CD14-positive monocyte (primary cell): Measurements from ENCODE around the gene ELP1. TPM values are rescaled to one million over a fixed set of nuclear protein-coding genes. Genes with fewer than 3 reads are reported as not detected.

Source experiments
- DNase-seq, 3 donors: peaks; one replicate each; pipeline ENCODE4 v3.0.0-alpha.2; 2011 to 2022
- H2AFZ ChIP-seq: 2 replicates; pipeline ENCODE4 v1.6.0; 2012; ENCODE audit warnings: mild to moderate bottlenecking, low read depth, low read length, inconsistent platforms; ENCODE audit not compliant: insufficient read depth, poor library complexity, severe bottlenecking
- H3K27ac ChIP-seq, 2 donors: 1 replicate in 1 of 2; 2 replicates in 1 of 2; pipeline ENCODE4 v1.5.1; 2012 to 2013; ENCODE audit warnings: low read length in 2 of 2, control low read depth in 1 of 2, inconsistent platforms in 1 of 2, low read depth in 1 of 2, mild to moderate bottlenecking in 1 of 2
- H3K27me3 ChIP-seq, 2 donors: one replicate each; pipeline versions ENCODE4 v1.6.0 to v1.6.1; 2011 to 2013; ENCODE audit warnings: low read length in 2 of 2; ENCODE audit not compliant: control insufficient read depth in 2 of 2, insufficient read depth in 2 of 2
- H3K36me3 ChIP-seq, 2 donors: replicated peaks in 1 of 2; 1 replicate in 1 of 2; 2 replicates in 1 of 2; pipeline versions ENCODE4 v1.5.1 to v1.6.1; 2012 to 2013; ENCODE audit warnings: low read length in 2 of 2, control low read depth in 1 of 2, inconsistent platforms in 1 of 2, mild to moderate bottlenecking in 1 of 2; ENCODE audit not compliant: insufficient read depth in 2 of 2, control insufficient read depth in 1 of 2
- H3K4me1 ChIP-seq, 2 donors: 1 replicate in 1 of 2; 2 replicates in 1 of 2; pipeline versions ENCODE4 v1.5.1 to v1.6.1; 2012 to 2013; ENCODE audit warnings: low read length in 2 of 2, control low read depth in 1 of 2, inconsistent platforms in 1 of 2, mild to moderate bottlenecking in 1 of 2, moderate library complexity in 1 of 2; ENCODE audit not compliant: insufficient read depth in 2 of 2, control insufficient read depth in 1 of 2
- H3K4me2 ChIP-seq: replicated peaks from 2 replicates; pipeline ENCODE3; 2012; ENCODE audit warnings: low read length, moderate library complexity, mild to moderate bottlenecking; ENCODE audit not compliant: poor library complexity, severe bottlenecking; ENCODE audit errors: extremely low read depth
- H3K4me3 ChIP-seq, 3 experiments: fragments of 200-600 bp in 1 of 3; sonication (generic) in 1 of 3; replicated peaks in 1 of 3; 1 replicate in 2 of 3; 2 replicates in 1 of 3; pipeline ENCODE4 v1.5.1; 2011 to 2013; ENCODE audit warnings: low read length in 3 of 3, mild to moderate bottlenecking in 3 of 3, control low read depth in 2 of 3, low read depth in 2 of 3, inconsistent platforms in 1 of 3, moderate library complexity in 1 of 3
- H3K79me2 ChIP-seq: 2 replicates; pipeline ENCODE4 v1.6.0; 2012; ENCODE audit warnings: mild to moderate bottlenecking, control low read depth, inconsistent platforms, low read length, moderate library complexity; ENCODE audit not compliant: insufficient read depth
- H3K9ac ChIP-seq: 2 replicates; pipeline ENCODE4 v1.6.0; 2017; ENCODE audit warnings: low read length, mild to moderate bottlenecking; ENCODE audit not compliant: insufficient read depth, poor library complexity, severe bottlenecking
- H3K9me3 ChIP-seq, 2 donors: replicated peaks in 1 of 2; 1 replicate in 1 of 2; 2 replicates in 1 of 2; pipeline versions ENCODE4 v1.5.1 to v1.6.1; 2012 to 2013; ENCODE audit warnings: low read length in 2 of 2, control low read depth in 1 of 2; ENCODE audit not compliant: control insufficient read depth in 1 of 2, insufficient read depth in 1 of 2
- H4K20me1 ChIP-seq: 2 replicates; pipeline ENCODE4 v1.6.0; 2012; ENCODE audit warnings: mild to moderate bottlenecking, low read length, control low read depth, moderate library complexity; ENCODE audit not compliant: insufficient read depth
- H3K27ac Mint-ChIP-seq, 7 donors: one replicate each; pipeline ENCODE4 v1.8.0; 2020; ENCODE audit warnings: mild to moderate bottlenecking in 7 of 7, mixed read lengths in 7 of 7, moderate library complexity in 6 of 7, inconsistent platforms in 2 of 7
- H3K27me3 Mint-ChIP-seq, 3 donors: one replicate each; pipeline ENCODE4 v1.8.0; 2021 to 2022; ENCODE audit warnings: low read depth in 3 of 3, mild to moderate bottlenecking in 3 of 3, mixed read lengths in 3 of 3, moderate library complexity in 3 of 3, inconsistent platforms in 1 of 3
- H3K36me3 Mint-ChIP-seq, 2 donors: one replicate each; pipeline ENCODE4 v1.8.0; 2020; ENCODE audit warnings: mixed read lengths in 2 of 2, inconsistent platforms in 1 of 2, mild to moderate bottlenecking in 1 of 2
- H3K4me1 Mint-ChIP-seq: one replicate; pipeline ENCODE4 v1.8.0; 2020; ENCODE audit warnings: mild to moderate bottlenecking, mixed read lengths
- H3K4me3 Mint-ChIP-seq, 2 donors: one replicate each; pipeline ENCODE4 v1.8.0; 2020; ENCODE audit warnings: mild to moderate bottlenecking in 2 of 2, mixed read lengths in 2 of 2, moderate library complexity in 1 of 2
- H3K9me3 Mint-ChIP-seq, 7 donors: one replicate each; pipeline ENCODE4 v1.8.0; 2020 to 2022; ENCODE audit warnings: mixed read lengths in 7 of 7, mild to moderate bottlenecking in 6 of 7, moderate library complexity in 6 of 7, inconsistent platforms in 2 of 7
- WGBS: methylation state at CpG from one replicate; pipeline ENCODE4 v1.1.5; 2013; ENCODE audit warnings: missing lambda C conversion rate; ENCODE audit not compliant: insufficient coverage; 5-methylcytosine and 5-hydroxymethylcytosine counted together
- intact Hi-C, 2 donors: fragments of 100-400 bp; cut with micrococcal nuclease; formaldehyde crosslinking; loops; one replicate each; pipeline versions ENCODE4 v1.15.0 to v1.15.1; 2023
- polyA plus RNA-seq, 3 donors: library from polyadenylated mRNA; depleted of rRNA in 1 of 3; unstranded in 2 of 3; stranded (reverse) in 1 of 3; fragments of 300-500 nt in 2 of 3; fragments of >200 nt in 1 of 3; fragmentation: Illumina TruSeq in 2 of 3; gene quantifications; 1 replicate in 2 of 3; 2 replicates in 1 of 3; pipeline ENCODE4 v1.2.3, GENCODE V29; 2012 to 2021
- TF ChIP-seq, protein P1 (sequence below): fragments of 200-600 bp; IDR thresholded peaks from one replicate; pipeline ENCODE4 v1.8.0; 2022; ENCODE audit warnings: antibody characterized with exemption, mild to moderate bottlenecking

Gene ELP1
- polyA plus RNA-seq, 3 donors: 7.9 to 12.2 (median 11.1) TPM

DNA sequence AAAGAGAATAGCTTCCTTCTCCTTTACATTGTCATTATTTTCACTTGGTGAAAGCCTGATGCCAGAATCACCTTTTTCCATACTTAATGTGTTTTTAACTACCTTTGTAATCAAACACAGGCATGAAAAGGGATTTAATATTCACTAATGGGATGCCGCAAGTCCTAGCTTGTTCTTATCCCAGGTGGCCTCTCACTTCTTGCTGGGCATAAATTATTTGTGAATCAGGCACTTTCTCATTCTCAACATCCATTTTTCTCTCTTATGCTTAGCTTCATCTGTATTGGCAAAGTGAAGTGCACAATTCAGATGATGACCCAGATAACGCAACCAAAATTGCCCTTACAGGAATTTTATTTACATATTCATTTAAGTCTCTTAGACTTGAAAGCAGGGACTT, 89.1 kb downstream of the ELP1 start:
- no peaks in the 10 kb centered on the region for H4K20me1 ChIP-seq
- Mint-ChIP-seq H3K27ac (no peak overlapping the region), H3K4me3 (no peak overlapping the region), H3K27me3 (peaks cover 0 to 3% (median 0%) of the 10 kb centered on the region in 3 donors), H3K4me1 (peaks cover 37% of the 10 kb centered on the region), H3K9me3 (peaks cover 0 to 2% (median 0%) of the 10 kb centered on the region in 7 donors), H3K36me3 (no peaks in the 10 kb centered on the region)
- no peaks in the 10 kb centered on the region for H3K79me2 ChIP-seq
- H3K4me3 ChIP-seq: no peak overlapping the region
- TF ChIP-seq, protein P1, sequence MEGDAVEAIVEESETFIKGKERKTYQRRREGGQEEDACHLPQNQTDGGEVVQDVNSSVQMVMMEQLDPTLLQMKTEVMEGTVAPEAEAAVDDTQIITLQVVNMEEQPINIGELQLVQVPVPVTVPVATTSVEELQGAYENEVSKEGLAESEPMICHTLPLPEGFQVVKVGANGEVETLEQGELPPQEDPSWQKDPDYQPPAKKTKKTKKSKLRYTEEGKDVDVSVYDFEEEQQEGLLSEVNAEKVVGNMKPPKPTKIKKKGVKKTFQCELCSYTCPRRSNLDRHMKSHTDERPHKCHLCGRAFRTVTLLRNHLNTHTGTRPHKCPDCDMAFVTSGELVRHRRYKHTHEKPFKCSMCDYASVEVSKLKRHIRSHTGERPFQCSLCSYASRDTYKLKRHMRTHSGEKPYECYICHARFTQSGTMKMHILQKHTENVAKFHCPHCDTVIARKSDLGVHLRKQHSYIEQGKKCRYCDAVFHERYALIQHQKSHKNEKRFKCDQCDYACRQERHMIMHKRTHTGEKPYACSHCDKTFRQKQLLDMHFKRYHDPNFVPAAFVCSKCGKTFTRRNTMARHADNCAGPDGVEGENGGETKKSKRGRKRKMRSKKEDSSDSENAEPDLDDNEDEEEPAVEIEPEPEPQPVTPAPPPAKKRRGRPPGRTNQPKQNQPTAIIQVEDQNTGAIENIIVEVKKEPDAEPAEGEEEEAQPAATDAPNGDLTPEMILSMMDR: no peak
- H3K27ac ChIP-seq: no peak overlapping the region
- no peaks in the 10 kb centered on the region for H3K9me3 ChIP-seq
- H3K36me3 ChIP-seq: no peaks in the 10 kb centered on the region
- no peak overlapping the region for H3K4me2 ChIP-seq
- no peak overlapping the region for H3K9ac ChIP-seq
- no CpG with 5 or more reads among the region's 2 CpGs for WGBS
- no peak overlapping the region for H2AFZ ChIP-seq
- H3K4me1 ChIP-seq: peaks cover 26 to 39% of the 10 kb centered on the region in 2 donors
- H3K27me3 ChIP-seq: no peaks in the 10 kb centered on the region
- intact Hi-C loops: no loop called here
- no peak for DNase-seq

DNA sequence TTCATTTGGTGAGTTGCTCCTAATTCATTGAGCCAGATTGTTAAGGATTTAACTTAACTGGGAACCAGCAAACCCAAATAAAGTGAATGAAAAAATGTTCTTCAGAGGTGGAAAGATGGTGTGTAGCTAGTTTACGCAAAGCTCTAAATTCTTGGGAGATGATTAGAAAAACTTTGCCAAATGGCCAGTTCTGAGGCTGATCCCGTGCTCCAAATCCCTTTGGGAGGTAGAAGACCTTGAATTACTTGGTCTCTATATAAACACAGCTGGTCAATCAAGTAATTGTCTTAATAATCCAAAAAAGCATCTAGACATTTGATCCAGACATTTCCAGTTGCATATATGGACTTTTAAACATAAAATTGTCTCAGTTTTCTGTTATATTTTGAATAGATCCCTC, 89.5 kb downstream of the ELP1 start:
- DNase-seq: no peak
- Mint-ChIP-seq H3K9me3 (peaks cover 0 to 2% (median 0%) of the 10 kb centered on the region in 7 donors), H3K27me3 (peaks cover 0 to 3% (median 1%) of the 10 kb centered on the region in 3 donors), H3K36me3 (no peaks in the 10 kb centered on the region), H3K4me3 (no peak overlapping the region), H3K4me1 (peaks cover 37% of the 10 kb centered on the region), H3K27ac (no peak overlapping the region)
- H3K9me3 ChIP-seq: no peaks in the 10 kb centered on the region
- no peaks in the 10 kb centered on the region for H3K27me3 ChIP-seq
- H3K4me3 ChIP-seq: no peak overlapping the region
- no peak overlapping the region for H3K4me2 ChIP-seq
- intact Hi-C loops: no loop called here
- no peak overlapping the region for H3K9ac ChIP-seq
- TF ChIP-seq, protein P1: no peak
- peaks cover 26 to 39% of the 10 kb centered on the region in 2 donors for H3K4me1 ChIP-seq
- H4K20me1 ChIP-seq: no peaks in the 10 kb centered on the region
- H3K79me2 ChIP-seq: no peaks in the 10 kb centered on the region
- no peaks in the 10 kb centered on the region for H3K36me3 ChIP-seq
- no peak overlapping the region for H2AFZ ChIP-seq
- 100% methylated on average over 1 of the region's 2 CpGs for WGBS
- no peak overlapping the region for H3K27ac ChIP-seq
